Occipital lobe (tissue), 2 donors: ENCODE results near the gene SPIN1. TPM values are rescaled to one million over a fixed set of nuclear protein-coding genes. Genes with fewer than 3 reads are reported as not detected.

ENCODE experiments used
- DNase-seq: peaks from one replicate; lab custom pipeline; 2025; lab: John Stamatoyannopoulos, UW
- total RNA-seq: library from RNA; depleted of rRNA; stranded (reverse); fragments of >200 nt; gene quantifications from one replicate; pipeline ENCODE4 v1.2.3, GENCODE V29; 2014

The SPIN1 gene
- total RNA-seq, 1 donor from 2014 or later: 361 TPM

GRCh38 chr9:88436379-88436778, 48.1 kb downstream of the SPIN1 start:
- no peak for DNase-seq

GRCh38 chr9:88437210-88438146, 49.2 kb downstream of the SPIN1 start:
- no peak for DNase-seq

- no peak for DNase-seq
These were observed 50.6 kb downstream of the SPIN1 start for GRCh38 chr9:88438811-88439210.

- DNase-seq: no peak
These were observed 53.2 kb downstream of the SPIN1 start for GRCh38 chr9:88441301-88442007.

- no peak for DNase-seq
These were observed 55.4 kb downstream of the SPIN1 start for GRCh38 chr9:88443480-88444113.

GRCh38 chr9:88446728-88447127, 58.5 kb downstream of the SPIN1 start:
- no peak for DNase-seq

GRCh38 chr9:88447431-88447830, 59.2 kb downstream of the SPIN1 start:
- DNase-seq: no peak

- DNase-seq: no peak
These were observed 62.9 kb downstream of the SPIN1 start for GRCh38 chr9:88451160-88451559.

- DNase-seq: no peak
These were observed 70.6 kb downstream of the SPIN1 start for GRCh38 chr9:88458716-88459465.

GRCh38 chr9:88460587-88461332, 72.5 kb downstream of the SPIN1 start:
- DNase-seq: no peak

- DNase-seq: no peak
These were observed 73.9 kb downstream of the SPIN1 start for GRCh38 chr9:88462191-88462590.

- no peak for DNase-seq
These were observed 76.6 kb downstream of the SPIN1 start for GRCh38 chr9:88464851-88465250.

GRCh38 chr9:88468226-88468625, 80.0 kb downstream of the SPIN1 start:
- no peak for DNase-seq

- no peak for DNase-seq
These were observed 88.4 kb downstream of the SPIN1 start for GRCh38 chr9:88476491-88477271.

GRCh38 chr9:88477300-88477751, 89.1 kb downstream of the SPIN1 start:
- no peak for DNase-seq

GRCh38 chr9:88478246-88478645, 90.0 kb downstream of the SPIN1 start:
- no peak for DNase-seq

- DNase-seq: peak; percentile 15
These were observed 93.7 kb downstream of the SPIN1 start for GRCh38 chr9:88481933-88482332.

- no peak for DNase-seq
These were observed 99.9 kb downstream of the SPIN1 start for GRCh38 chr9:88488166-88488565.

- DNase-seq: no peak
These were observed 106.9 kb downstream of the SPIN1 start for GRCh38 chr9:88494983-88495721.
